NCI-H510A (cell line): ENCODE results near the gene EEA1.

Source experiments
- DNase-seq: peaks from one replicate; lab custom pipeline; 2025; lab: John Stamatoyannopoulos, UW

Gene EEA1

GRCh38 chr12:92745856-92746550 lies 183.1 kb downstream of the EEA1 start:
- no peak for DNase-seq

DNA sequence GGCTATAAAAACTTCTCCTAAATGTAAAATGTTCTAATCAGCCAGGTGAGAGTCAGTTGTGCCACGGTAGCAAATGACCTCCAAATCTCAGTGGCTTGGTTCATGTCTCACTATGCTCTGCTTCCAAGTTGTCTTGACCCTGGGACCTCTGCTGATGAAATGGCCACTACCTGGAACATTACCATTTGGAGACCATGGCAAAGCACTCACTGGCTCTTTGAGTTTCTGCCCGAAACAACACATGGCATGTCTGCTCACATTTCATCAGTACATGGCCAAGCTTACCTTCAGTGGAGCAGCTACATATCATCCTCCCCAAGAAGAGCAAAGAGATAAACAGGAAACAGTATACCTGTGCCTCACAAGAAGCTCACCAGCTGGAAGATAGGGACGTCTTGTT lies 186.1 kb downstream of the EEA1 start:
- DNase-seq: no peak

GRCh38 chr12:92740411-92740810 lies 188.7 kb downstream of the EEA1 start:
- no peak for DNase-seq

DNA sequence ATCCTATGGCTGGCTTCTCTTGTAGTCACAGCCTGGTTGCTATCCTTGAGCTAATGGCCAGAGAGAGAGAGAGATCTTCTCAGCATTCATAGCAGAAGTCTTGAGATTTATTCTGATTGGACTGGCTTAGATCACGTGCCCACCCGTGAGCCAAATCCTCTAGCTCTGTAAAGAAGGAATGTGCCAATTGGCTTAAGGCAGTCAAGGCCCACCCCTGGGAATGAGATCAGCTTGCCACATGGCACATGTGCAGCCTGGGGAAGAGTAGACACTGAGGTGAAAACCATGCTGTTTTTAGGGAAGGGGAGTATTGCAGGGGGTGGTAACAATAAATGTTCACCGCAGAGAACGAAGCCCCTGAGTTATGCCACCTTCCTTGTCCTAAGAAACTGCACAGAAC lies 190.0 kb downstream of the EEA1 start:
- DNase-seq: no peak

DNA sequence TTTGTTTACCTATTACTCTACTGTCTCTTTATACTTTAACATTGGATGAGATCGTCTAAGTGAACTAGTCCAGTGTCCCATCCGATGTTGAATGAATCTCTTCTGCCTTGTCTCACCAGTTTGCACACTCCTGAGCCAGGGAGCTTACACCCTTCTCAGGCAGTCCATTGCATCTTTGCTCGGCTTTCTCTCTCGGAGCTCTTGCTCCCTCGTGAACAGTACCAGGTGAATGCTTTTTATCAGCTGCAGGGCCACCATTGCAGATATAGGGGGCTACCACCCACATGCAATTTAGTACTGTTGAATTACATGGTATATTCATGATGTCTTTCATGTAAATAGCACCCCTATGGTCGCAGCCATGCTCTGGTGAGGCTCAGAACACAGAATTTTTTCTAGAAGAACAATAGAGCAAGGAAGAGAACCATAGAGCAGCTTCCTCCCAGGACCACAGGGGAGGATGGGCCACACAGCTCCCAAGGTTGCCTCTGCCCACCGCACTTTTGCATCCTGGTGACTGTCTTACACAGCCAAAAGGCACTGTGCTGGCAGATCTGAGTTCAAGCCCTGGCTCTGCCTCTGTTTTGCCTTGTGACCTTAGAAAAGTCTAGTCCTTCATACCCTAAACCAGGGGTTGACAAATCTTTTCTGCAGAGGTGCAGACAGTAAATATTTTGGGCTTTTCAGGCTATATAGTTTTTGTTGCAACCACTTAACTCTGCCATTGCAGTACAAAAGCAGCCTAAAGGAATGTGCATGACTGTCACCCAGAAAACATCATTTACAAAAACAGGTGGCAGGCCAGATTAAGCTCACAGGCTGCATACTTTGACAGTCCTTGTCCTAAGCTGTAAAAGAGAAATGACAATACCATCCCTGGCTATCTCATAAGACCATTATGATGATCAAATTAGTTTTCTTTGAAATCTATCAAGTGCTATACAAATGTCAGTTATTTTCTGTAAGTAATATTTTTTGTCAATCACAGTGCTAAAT lies 190.9 kb downstream of the EEA1 start:
- no peak for DNase-seq

GRCh38 chr12:92736605-92737004 lies 192.5 kb downstream of the EEA1 start:
- no peak for DNase-seq

DNA sequence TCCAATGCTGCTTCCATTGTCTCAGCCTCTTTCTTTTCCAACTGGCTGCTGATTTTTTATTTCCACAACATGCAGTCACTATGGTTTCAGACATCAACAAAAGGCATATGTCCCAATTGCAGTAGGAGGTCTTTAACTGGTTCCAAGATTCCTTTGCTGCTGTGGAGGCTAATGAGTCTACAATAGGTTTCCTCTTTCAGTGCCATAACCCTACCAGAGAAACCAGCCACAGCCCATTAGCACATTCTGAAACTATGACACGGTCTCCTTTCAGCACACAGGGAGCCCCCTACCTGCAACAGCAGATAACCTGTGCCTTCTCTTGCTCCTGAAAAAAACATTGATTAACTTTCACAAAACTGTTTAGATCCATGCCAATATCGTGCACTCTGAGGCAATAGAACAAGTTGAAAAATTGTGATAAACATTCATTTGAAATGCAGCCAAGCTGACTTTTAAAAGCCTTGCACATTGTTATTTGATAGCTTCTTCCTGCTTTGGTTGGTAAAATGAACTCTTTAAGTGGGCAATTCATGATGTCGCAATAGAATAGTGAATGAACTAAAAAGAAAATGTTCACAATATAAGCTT lies 193.9 kb downstream of the EEA1 start:
- peak; percentile 18 for DNase-seq

DNA sequence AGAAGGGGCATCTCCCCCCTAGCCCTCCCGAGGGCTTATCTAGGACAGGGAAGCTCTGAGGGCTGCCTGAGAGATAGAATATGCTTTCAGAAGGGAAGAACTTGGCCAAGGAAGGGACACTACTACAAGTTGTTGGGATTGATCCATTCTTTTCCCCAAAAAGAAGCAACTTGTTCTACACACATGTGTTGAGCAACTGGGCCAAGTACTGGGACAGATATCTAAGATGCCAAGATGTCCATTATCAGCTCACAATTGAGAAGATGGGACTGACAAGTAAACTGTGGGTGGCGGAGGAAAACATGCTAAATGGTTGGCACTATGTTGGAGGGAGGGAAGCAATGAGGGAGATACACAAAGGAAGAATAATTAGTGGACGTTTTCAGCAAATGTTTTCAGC lies 195.4 kb downstream of the EEA1 start:
- DNase-seq: no peak

- DNase-seq: no peak
Measured at GRCh38 chr12:92733181-92733580, 195.9 kb downstream of the EEA1 start.

GRCh38 chr12:92732716-92733115 lies 196.4 kb downstream of the EEA1 start:
- no peak for DNase-seq

DNA sequence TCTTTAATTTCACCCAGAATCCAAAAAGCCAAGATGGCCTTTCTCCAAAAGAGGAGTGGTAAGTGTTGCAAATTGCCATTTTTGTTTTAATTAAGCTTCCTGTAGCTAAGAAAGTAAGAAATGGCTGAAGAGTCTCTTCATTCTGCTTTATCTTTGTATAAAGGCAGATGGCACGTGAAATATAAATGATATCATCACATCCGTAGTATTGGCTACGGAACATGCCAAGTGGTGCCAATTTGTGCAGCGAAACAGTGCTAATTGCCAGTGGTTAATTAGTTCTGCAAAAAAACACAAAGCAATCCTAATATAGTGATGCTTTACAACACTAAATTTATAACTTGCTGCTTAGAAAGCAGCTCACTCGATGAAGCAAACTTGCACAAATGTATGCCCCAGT lies 196.9 kb downstream of the EEA1 start:
- DNase-seq: no peak

DNA sequence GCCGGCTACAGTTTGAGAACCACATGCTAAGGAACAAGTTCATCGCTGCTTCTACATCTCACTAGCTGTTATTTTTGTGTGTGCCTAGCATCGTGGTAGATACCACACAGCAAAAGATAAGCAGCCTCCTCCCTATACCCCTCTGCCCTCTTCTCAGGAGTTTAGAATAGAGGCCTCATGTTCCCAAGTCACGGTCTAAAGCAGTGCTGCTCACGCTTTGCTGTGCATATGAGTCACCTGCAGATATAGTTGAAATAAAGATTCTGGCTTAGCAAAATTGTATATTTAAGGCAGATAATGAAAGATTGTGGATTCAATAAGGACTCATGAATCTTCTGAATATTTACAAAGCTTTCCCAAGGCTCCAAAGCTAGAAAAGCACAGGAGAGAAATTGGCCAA lies 198.3 kb downstream of the EEA1 start:
- no peak for DNase-seq

DNA sequence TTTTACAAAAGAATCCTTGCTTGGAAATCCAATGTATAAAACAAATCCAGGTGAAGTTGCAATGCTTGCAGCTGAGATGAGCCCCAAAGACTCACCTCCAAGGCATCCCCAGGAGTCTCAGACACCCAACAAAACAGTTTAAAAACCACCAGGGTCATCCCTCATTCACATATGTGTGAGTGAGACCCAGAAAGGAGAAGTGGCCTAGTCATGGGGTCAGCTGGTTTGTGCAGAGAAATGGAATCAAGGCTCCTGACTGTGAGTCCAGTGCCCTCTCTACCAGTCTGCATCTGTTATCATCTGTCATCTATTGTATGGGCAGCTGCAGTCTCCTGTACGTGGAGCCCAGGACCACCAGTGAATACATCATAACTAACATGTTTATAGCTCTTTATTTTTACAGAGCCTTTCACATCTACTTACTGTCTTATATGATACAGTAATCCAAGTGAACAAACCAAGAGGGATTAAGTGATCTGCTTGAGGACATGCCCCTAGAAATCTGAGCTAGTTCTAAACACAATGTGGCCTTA lies 199.3 kb downstream of the EEA1 start:
- no peak for DNase-seq

DNA sequence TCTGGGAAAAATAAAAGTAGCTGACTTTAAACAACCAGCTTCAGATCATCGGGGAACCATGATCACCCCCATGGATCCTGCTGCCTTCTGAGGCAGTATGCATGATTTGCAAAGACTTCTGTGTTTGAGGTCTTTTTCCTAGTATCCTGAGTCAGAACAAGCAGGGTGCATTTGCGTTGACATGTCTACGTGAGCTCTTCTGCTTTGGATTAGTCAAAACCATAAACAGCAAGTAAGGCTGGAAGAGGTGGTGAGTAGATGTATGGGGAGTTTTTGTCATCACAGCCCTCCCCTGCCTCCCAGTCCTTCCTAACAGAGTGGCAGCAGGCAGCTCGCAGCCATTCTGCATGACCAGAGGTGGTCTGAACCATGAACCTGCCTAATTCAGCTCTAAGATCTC lies 202.2 kb downstream of the EEA1 start:
- no peak for DNase-seq

DNA sequence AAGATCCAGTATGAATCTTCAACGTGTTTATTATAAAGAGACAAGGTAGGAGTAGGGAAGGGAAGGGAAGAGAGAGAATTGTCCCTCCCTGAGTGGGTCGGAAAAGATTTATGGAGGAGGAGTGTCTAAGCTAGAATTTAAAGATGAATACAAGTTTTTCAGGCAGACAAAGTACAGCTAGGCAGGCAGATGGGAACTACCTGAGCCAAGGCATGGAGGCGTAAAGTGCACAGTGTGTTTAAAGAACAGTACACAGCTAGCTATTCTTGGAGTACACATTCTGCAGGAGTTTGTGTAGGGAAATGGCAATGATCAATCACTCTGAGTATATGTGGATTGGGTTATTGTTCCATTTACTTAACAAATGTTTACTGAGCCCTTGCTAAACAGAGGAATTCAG lies 206.2 kb downstream of the EEA1 start:
- no peak for DNase-seq

- DNase-seq: no peak
Measured at GRCh38 chr12:92721656-92722055, 207.4 kb downstream of the EEA1 start.

GRCh38 chr12:92721130-92721529 lies 208.0 kb downstream of the EEA1 start:
- DNase-seq: no peak
